Loucy (cell line): Measurements from ENCODE around the gene ZNF430.

ENCODE experiments used
- H2AFZ ChIP-seq: fragments of 200-600 bp; sonication (generic); 2 replicates; pipeline ENCODE4 v1.6.0; 2016; ENCODE audit warnings: antibody characterized with exemption, mild to moderate bottlenecking, low read length, moderate library complexity
- H3F3A ChIP-seq: fragments of 200-600 bp; 2 replicates; pipeline ENCODE4 v1.6.0; 2016; ENCODE audit warnings: antibody characterized with exemption, low read depth, mild to moderate bottlenecking
- H3K27me3 ChIP-seq: fragments of 200-600 bp; sonication (generic); 2 replicates; pipeline ENCODE4 v1.6.1; 2014; ENCODE audit warnings: low read length, mild to moderate bottlenecking; ENCODE audit not compliant: insufficient read depth, poor library complexity, severe bottlenecking
- H3K36me3 ChIP-seq: fragments of 200-600 bp; sonication (generic); 2 replicates; pipeline ENCODE4 v1.6.1; 2016; ENCODE audit warnings: low read length; ENCODE audit not compliant: insufficient read depth
- H3K4me1 ChIP-seq: fragments of 200-600 bp; sonication (generic); 2 replicates; pipeline ENCODE4 v1.5.1; 2014; ENCODE audit warnings: low read length, mild to moderate bottlenecking; ENCODE audit not compliant: insufficient read depth, poor library complexity, severe bottlenecking
- H3K4me2 ChIP-seq: fragments of 200-600 bp; sonication (generic); 2 replicates; pipeline ENCODE4 v1.6.0; 2014; ENCODE audit warnings: antibody characterized with exemption, low read length, low read depth, mild to moderate bottlenecking; ENCODE audit not compliant: poor library complexity, severe bottlenecking
- H3K4me3 ChIP-seq: fragments of 200-600 bp; sonication (generic); 2 replicates; pipeline ENCODE4 v1.5.1; 2014; ENCODE audit warnings: low read length, mild to moderate bottlenecking, mixed read lengths; ENCODE audit not compliant: poor library complexity, severe bottlenecking
- H3K79me2 ChIP-seq: fragments of 200-600 bp; sonication (generic); 2 replicates; pipeline ENCODE4 v1.6.1; 2014; ENCODE audit warnings: low read length; ENCODE audit not compliant: insufficient read depth
- H3K9ac ChIP-seq: fragments of 200-600 bp; sonication (generic); 2 replicates; pipeline ENCODE4 v1.6.0; 2014; ENCODE audit warnings: mild to moderate bottlenecking, low read depth, low read length, moderate library complexity; ENCODE audit not compliant: poor library complexity, severe bottlenecking
- H3K9me2 ChIP-seq: fragments of 200-600 bp; sonication (generic); replicated peaks from 2 replicates; pipeline ENCODE4 v1.6.1; 2016; ENCODE audit warnings: low read depth, low read length, mixed read lengths
- H3K9me3 ChIP-seq: fragments of 200-600 bp; sonication (generic); 2 replicates; pipeline ENCODE4 v1.6.1; 2014; ENCODE audit warnings: mild to moderate bottlenecking, antibody characterized with exemption, low read length, low read depth; ENCODE audit not compliant: insufficient read depth
- H4K20me1 ChIP-seq: fragments of 200-600 bp; sonication (generic); 2 replicates; pipeline ENCODE4 v1.6.0; 2014; ENCODE audit warnings: antibody characterized with exemption, low read length, mild to moderate bottlenecking; ENCODE audit not compliant: insufficient read depth, poor library complexity, severe bottlenecking
- EZH2phosphoT487 ChIP-seq: fragments of 200-600 bp; IDR thresholded peaks from 2 replicates; pipeline ENCODE4 v1.6.1; 2018; ENCODE audit warnings: antibody characterized with exemption, mild to moderate bottlenecking, moderate library complexity, borderline replicate concordance
- TF ChIP-seq, protein P1 (sequence below): fragments of 200-600 bp; sonication (generic); conservative IDR thresholded peaks from 2 replicates; pipeline ENCODE4 v1.5.1; 2014; ENCODE audit warnings: mild to moderate bottlenecking, antibody characterized with exemption, low read length

The ZNF430 gene

DNA sequence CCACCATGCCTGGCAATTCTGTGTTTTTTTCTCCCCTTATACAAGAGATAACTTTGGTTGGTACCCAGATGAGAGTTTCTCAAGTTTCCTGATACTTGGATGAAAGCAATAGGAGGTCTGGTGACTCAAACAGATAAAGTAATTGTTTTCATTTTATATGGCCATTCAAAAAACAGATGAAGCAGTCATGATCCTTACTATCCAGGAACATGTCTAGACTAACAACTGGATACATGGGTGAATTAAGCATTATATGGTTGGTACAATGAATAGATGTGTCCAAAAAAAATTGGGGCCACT is 8.5 kb downstream of the ZNF430 start:
- peaks cover 10% of the 10 kb centered on the region for H3K36me3 ChIP-seq
- peaks cover 45% of the 10 kb centered on the region for H4K20me1 ChIP-seq
- no peak overlapping the region for H3K9ac ChIP-seq
- H3K4me1 ChIP-seq = peaks cover 39% of the 10 kb centered on the region
- no peaks in the 10 kb centered on the region for H3K9me2 ChIP-seq
- peak overlapping the region; percentile 70 for H3K4me2 ChIP-seq
- TF ChIP-seq, protein P1, sequence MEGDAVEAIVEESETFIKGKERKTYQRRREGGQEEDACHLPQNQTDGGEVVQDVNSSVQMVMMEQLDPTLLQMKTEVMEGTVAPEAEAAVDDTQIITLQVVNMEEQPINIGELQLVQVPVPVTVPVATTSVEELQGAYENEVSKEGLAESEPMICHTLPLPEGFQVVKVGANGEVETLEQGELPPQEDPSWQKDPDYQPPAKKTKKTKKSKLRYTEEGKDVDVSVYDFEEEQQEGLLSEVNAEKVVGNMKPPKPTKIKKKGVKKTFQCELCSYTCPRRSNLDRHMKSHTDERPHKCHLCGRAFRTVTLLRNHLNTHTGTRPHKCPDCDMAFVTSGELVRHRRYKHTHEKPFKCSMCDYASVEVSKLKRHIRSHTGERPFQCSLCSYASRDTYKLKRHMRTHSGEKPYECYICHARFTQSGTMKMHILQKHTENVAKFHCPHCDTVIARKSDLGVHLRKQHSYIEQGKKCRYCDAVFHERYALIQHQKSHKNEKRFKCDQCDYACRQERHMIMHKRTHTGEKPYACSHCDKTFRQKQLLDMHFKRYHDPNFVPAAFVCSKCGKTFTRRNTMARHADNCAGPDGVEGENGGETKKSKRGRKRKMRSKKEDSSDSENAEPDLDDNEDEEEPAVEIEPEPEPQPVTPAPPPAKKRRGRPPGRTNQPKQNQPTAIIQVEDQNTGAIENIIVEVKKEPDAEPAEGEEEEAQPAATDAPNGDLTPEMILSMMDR = no peak
- TF ChIP-seq EZH2phosphoT487 = no peak
- peak overlapping the region; percentile 6 for H3K4me3 ChIP-seq
- no peak overlapping the region for H2AFZ ChIP-seq
- H3K9me3 ChIP-seq = no peaks in the 10 kb centered on the region
- H3K79me2 ChIP-seq = peaks cover 91% of the 10 kb centered on the region
- no peaks in the 10 kb centered on the region for H3F3A ChIP-seq
- no peaks in the 10 kb centered on the region for H3K27me3 ChIP-seq

DNA sequence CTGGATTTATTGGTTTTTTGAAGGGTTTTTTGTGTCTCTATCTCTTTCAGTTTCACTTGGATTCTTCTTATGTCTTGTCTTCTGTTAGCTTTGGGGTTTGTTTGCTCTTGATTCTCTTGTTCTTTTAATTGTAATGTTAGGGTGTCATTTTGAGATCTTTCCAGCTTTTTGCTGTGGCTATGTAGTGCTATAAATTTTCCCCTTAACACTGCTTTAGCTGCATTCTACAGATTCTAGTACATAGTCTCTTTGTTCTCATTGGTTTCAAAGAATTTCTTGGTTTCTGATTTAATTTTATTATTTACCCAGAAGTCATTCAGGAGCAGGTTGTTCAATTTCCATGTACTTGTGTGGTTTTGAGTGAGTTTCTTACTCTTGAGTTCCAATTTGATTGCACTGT is 24.6 kb downstream of the ZNF430 start:
- Histone ChIP-seq H3K79me2 (peaks cover 72% of the 10 kb centered on the region), H3K36me3 (peaks cover 57% of the 10 kb centered on the region)

DNA sequence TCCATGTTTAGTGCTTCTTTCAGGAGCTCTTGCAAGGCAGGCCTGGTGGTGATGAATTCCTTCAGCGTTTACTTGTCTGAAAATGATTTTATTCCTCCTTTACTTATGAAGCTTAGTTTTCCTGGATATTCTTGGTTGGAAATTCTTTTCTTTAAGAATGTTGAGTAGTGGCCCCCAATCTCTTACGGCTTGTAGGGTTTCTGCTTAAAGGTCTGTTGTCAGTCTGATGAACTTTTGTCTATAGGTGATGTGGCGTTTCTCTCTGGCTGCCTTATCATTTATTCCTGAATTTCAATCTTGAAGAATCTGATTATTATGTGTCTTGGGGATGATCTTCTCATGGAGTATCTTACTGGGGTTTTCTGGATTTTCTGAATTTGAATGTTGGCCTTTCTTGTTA is 26.0 kb downstream of the ZNF430 start:
- Histone ChIP-seq H3K4me3 (no peak overlapping the region), H3K4me1 (no peaks in the 10 kb centered on the region), H3K9me2 (no peaks in the 10 kb centered on the region), H3K79me2 (peaks cover 76% of the 10 kb centered on the region), H3K9me3 (peaks cover 18% of the 10 kb centered on the region; the same call in 1 of the 2 replicates), H3F3A (no peaks in the 10 kb centered on the region), H4K20me1 (peaks cover 13% of the 10 kb centered on the region), H3K27me3 (no peaks in the 10 kb centered on the region), H3K4me2 (no peak overlapping the region), H3K36me3 (peaks cover 62% of the 10 kb centered on the region), H3K9ac (no peak overlapping the region), H2AFZ (no peak overlapping the region)
- no peak for TF ChIP-seq EZH2phosphoT487
- TF ChIP-seq, protein P1 = no peak

More for the DNA sequence above, 24.6 kb downstream of the ZNF430 start:
- TF ChIP-seq EZH2phosphoT487 = no peak
- TF ChIP-seq, protein P1 = no peak
- Histone ChIP-seq H3K4me2 (no peak overlapping the region), H3K4me1 (no peaks in the 10 kb centered on the region), H3K9me2 (no peaks in the 10 kb centered on the region), H3F3A (no peaks in the 10 kb centered on the region), H3K4me3 (no peak overlapping the region), H3K9ac (no peak overlapping the region), H4K20me1 (peaks cover 18% of the 10 kb centered on the region), H3K27me3 (no peaks in the 10 kb centered on the region), H2AFZ (no peak overlapping the region), H3K9me3 (peaks cover 18% of the 10 kb centered on the region; the same call in 1 of the 2 replicates)
